Right cardiac atrium (tissue), 5 donors: ENCODE data around the gene MX2. TPM values are rescaled to one million over a fixed set of nuclear protein-coding genes. Genes with fewer than 3 reads are reported as not detected.
"Not testable (repeated sequence)": the region's sequence is repeated elsewhere in the genome, so short reads cannot be mapped to it uniquely, and the experiment has no call there.

Experiments used
- ATAC-seq, 2 donors: fragments of 200-7000 bp; cut with Tn5 transposase; one replicate each; pipeline versions ENCODE4 v1.8.0 to v1.9.1; 2020; ENCODE audit warnings: moderate library complexity in 2 of 2, mild to moderate bottlenecking in 1 of 2
- DNase-seq, 3 donors: peaks; one replicate each; pipeline ENCODE4 v3.0.0-alpha.2; 2020
- H3K27ac ChIP-seq: one replicate; pipeline ENCODE4 v1.5.1; 2013; ENCODE audit warnings: mild to moderate bottlenecking, low read length, control low read depth, moderate library complexity
- H3K27me3 ChIP-seq: one replicate; pipeline ENCODE4 v1.6.1; 2013; ENCODE audit not compliant: control insufficient read depth, insufficient read depth
- H3K4me1 ChIP-seq: one replicate; pipeline ENCODE4 v1.6.1; 2013; ENCODE audit warnings: low read length; ENCODE audit not compliant: control insufficient read depth, insufficient read depth
- H3K4me3 ChIP-seq: one replicate; pipeline ENCODE4 v1.5.1; 2013; ENCODE audit warnings: low read length, control low read depth
- H3K9me3 ChIP-seq: one replicate; pipeline ENCODE4 v1.6.1; 2013; ENCODE audit warnings: low read length; ENCODE audit not compliant: control insufficient read depth
- WGBS: extraction: QIAGEN DNeasy Blood & Tissue Kit; methylation state at CpG from one replicate; pipeline ENCODE4 v1.1.7; 2013; 5-methylcytosine and 5-hydroxymethylcytosine counted together
- intact Hi-C, 4 donors: fragments of 100-400 bp; cut with DNase I; formaldehyde crosslinking; loops; one replicate each; pipeline versions ENCODE4 v1.11.0 to v1.14.0; 2022 to 2023
- polyA plus RNA-seq: library from polyadenylated mRNA; stranded (reverse); fragments of 200-250 nt; gene quantifications from one replicate; pipeline ENCODE4 v1.2.3, GENCODE V29; 2013
- total RNA-seq, 4 donors: library from RNA; stranded (reverse); fragmentation: NEBNext Ultra II Directional; extraction: Animal tissue kit (Norgen Biotek cat#: 25700); gene quantifications; one replicate each; pipeline ENCODE4 v1.2.1, GENCODE V29; 2021
- donor health status: healthy with polysubstance abuse.
- donor health status: DM: no; HTN: yes; CAD: no.
- donor health status: DM: no; HTN: no; CAD: no.
- donor health status: DM: no; HTN: yes; CAD: no; lungs with severe emphysema.
- donor health status: DM: yes; HTN: yes; CAD: no.

MX2 gene
- total and polyA plus RNA-seq, 5 donors: 5.5 to 13.1 (median 10.0) TPM

- no peak for DNase-seq
- no peaks in the 10 kb centered on the region for H3K9me3 ChIP-seq
- 94% methylated on average over 24 of the region's 24 CpGs for WGBS
- no peak overlapping the region for H3K27ac ChIP-seq
- ATAC-seq: no peak
- no peak overlapping the region for H3K4me3 ChIP-seq
- intact Hi-C loops: no loop called here
- H3K27me3 ChIP-seq: no peaks in the 10 kb centered on the region
- H3K4me1 ChIP-seq: no peaks in the 10 kb centered on the region
These were observed 46.0 kb downstream of the MX2 start for GRCh38 chr21:41407541-41408460.

GRCh38 chr21:41410361-41410760 is 48.5 kb downstream of the MX2 start:
- DNase-seq (no peak), ATAC-seq (no peak)
- Histone ChIP-seq H3K27ac (no peak overlapping the region), H3K9me3 (no peaks in the 10 kb centered on the region), H3K27me3 (no peaks in the 10 kb centered on the region), H3K4me1 (no peaks in the 10 kb centered on the region), H3K4me3 (no peak overlapping the region)
- intact Hi-C loops: no loop called here
- WGBS: 68% methylated on average over 1 of the region's 1 CpG

- H3K9me3 ChIP-seq: no peaks in the 10 kb centered on the region
- no peak for DNase-seq
- H3K27ac ChIP-seq: no peak overlapping the region
- H3K4me3 ChIP-seq: no peak overlapping the region
- WGBS: 78% methylated on average over 5 of the region's 5 CpGs
- no peaks in the 10 kb centered on the region for H3K27me3 ChIP-seq
- no peaks in the 10 kb centered on the region for H3K4me1 ChIP-seq
- intact Hi-C loops: no loop called here
- ATAC-seq: peak; percentile 29 to 33
These were observed 49.1 kb downstream of the MX2 start for GRCh38 chr21:41410767-41411448.

- Histone ChIP-seq H3K4me1 (no peaks in the 10 kb centered on the region), H3K9me3 (no peaks in the 10 kb centered on the region), H3K4me3 (no peak overlapping the region), H3K27ac (no peak overlapping the region), H3K27me3 (no peaks in the 10 kb centered on the region)
- WGBS: 79% methylated on average over 5 of the region's 5 CpGs
- DNase-seq (peak in 2 of 3 donors; percentile 48 to 70), ATAC-seq (peak; percentile 41 to 71)
- intact Hi-C loops: no loop called here
These were observed 49.7 kb downstream of the MX2 start for GRCh38 chr21:41411449-41412089.

- H3K4me3 ChIP-seq, H3K9me3 ChIP-seq, H3K4me1 ChIP-seq, H3K27ac ChIP-seq, ATAC-seq, H3K27me3 ChIP-seq, DNase-seq, intact Hi-C loops: not testable (repeated sequence)
- WGBS: 82% methylated on average over 2 of the region's 2 CpGs
These were observed 55.7 kb downstream of the MX2 start for GRCh38 chr21:41417505-41417904.

- no peak for ATAC-seq
- WGBS: 92% methylated on average over 6 of the region's 6 CpGs
- no peaks in the 10 kb centered on the region for H3K27me3 ChIP-seq
- H3K4me1 ChIP-seq: peaks cover 3% of the 10 kb centered on the region
- intact Hi-C loops: no loop called here
- DNase-seq: no peak
- no peak overlapping the region for H3K27ac ChIP-seq
- H3K9me3 ChIP-seq: no peaks in the 10 kb centered on the region
- H3K4me3 ChIP-seq: no peak overlapping the region
These were observed 56.6 kb downstream of the MX2 start for GRCh38 chr21:41418393-41418792.

- no peak overlapping the region for H3K4me3 ChIP-seq
- 93% methylated on average over 11 of the region's 11 CpGs for WGBS
- no peak for ATAC-seq
- no peak overlapping the region for H3K27ac ChIP-seq
- intact Hi-C loops: no loop called here
- no peaks in the 10 kb centered on the region for H3K27me3 ChIP-seq
- H3K4me1 ChIP-seq: peaks cover 3% of the 10 kb centered on the region
- no peak for DNase-seq
- H3K9me3 ChIP-seq: no peaks in the 10 kb centered on the region
These were observed 57.3 kb downstream of the MX2 start for GRCh38 chr21:41418956-41419680.

GRCh38 chr21:41419921-41420862 is 58.4 kb downstream of the MX2 start:
- Histone ChIP-seq H3K27me3 (no peaks in the 10 kb centered on the region), H3K9me3 (no peaks in the 10 kb centered on the region), H3K27ac (peak overlapping the region; percentile 61), H3K4me3 (peak overlapping the region; percentile 73), H3K4me1 (peaks cover 3% of the 10 kb centered on the region)
- ATAC-seq: peak; percentile 97
- WGBS: 6% methylated on average over 54 of the region's 54 CpGs
- DNase-seq: peak; percentile 87 to 93 (median 93)
- intact Hi-C loops: no loop called here

GRCh38 chr21:41420998-41421397 is 59.2 kb downstream of the MX2 start:
- DNase-seq, H3K4me1 ChIP-seq, H3K4me3 ChIP-seq, ATAC-seq, H3K27ac ChIP-seq, H3K9me3 ChIP-seq, intact Hi-C loops, H3K27me3 ChIP-seq: not testable (repeated sequence)
- 28% methylated on average over 6 of the region's 8 CpGs for WGBS
